SW480 (cell line): ENCODE data around the gene RAB11FIP4.
"Not testable (repeated sequence)": the region's sequence is repeated elsewhere in the genome, so short reads cannot be mapped to it uniquely, and the experiment has no call there.

Experiments
- DNase-seq: peaks from one replicate; pipeline ENCODE4 v3.0.0-alpha.2; 2016; ENCODE audit warnings: low spot score

Gene RAB11FIP4, protein sequence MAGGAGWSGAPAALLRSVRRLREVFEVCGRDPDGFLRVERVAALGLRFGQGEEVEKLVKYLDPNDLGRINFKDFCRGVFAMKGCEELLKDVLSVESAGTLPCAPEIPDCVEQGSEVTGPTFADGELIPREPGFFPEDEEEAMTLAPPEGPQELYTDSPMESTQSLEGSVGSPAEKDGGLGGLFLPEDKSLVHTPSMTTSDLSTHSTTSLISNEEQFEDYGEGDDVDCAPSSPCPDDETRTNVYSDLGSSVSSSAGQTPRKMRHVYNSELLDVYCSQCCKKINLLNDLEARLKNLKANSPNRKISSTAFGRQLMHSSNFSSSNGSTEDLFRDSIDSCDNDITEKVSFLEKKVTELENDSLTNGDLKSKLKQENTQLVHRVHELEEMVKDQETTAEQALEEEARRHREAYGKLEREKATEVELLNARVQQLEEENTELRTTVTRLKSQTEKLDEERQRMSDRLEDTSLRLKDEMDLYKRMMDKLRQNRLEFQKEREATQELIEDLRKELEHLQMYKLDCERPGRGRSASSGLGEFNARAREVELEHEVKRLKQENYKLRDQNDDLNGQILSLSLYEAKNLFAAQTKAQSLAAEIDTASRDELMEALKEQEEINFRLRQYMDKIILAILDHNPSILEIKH

DNA sequence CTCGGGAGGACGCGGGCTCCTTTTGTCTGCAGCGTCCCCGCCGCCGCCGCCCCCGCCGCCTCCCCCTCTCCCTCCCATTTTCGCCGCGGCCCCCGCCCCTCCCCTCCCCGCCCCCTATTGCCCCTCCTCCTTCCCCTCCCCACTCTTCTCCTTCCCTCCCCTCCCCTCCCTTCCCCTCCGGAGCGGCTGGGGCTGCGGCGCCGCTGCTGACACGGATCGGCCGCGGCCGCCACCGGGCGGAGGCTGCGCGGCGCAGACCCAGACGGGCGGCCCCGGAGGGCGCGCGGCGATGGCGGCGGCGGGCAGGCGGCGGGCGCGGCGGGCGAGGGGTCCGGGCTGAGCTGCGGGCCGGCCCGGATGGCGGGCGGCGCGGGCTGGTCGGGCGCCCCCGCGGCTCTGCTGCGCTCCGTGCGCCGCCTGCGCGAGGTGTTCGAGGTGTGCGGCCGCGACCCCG, at the start of gene RAB11FIP4:
Gene RAB11FIP4 (plus strand): TSS at position 180 of the 454 bp plus-strand sequence. CDS start 178 bp downstream, at position 358.
- DNase-seq = no peak

DNA sequence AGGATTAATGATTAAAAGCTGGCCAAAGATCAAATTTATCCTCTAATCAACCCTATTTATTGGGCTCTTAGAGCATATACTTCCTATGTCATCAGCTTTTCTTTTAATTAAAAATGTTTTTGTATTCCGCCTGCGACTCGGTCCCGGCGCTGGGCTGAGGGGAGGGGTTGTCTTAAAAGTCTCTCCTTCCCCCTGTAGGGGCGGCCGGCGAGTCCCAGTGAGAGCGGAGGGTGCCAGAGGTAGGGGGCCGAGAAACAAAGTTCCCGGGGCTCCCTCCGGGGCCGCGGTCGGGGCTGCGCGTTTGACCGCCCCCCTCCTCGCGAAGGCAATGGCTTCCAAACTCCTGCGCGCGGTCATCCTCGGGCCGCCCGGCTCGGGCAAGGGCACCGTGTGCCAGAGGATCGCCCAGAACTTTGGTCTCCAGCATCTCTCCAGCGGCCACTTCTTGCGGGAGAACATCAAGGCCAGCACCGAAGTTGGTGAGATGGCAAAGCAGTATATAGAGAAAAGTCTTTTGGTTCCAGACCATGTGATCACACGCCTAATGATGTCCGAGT, 46.2 kb upstream of the RAB11FIP4 start:
- DNase-seq = not testable (repeated sequence)

DNA sequence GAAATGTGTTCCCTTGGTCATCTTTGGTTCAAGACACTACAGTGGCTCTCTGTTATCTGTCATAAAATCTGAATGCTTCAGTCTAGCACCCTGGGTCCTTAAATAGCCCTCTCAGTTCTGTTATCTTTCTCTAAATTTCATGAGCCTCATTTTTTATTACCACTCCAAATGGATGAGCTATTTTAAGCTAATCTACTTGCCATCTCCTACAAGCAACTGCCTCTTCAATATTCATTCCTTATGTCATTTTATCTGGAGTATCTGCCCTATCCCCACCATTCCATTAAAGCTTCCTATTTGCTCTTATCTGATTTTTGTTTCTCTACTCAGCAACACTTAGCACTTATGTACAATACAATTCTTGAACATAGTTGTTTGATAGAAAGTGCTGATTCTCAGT, 42.0 kb upstream of the RAB11FIP4 start:
- no peak for DNase-seq

DNA sequence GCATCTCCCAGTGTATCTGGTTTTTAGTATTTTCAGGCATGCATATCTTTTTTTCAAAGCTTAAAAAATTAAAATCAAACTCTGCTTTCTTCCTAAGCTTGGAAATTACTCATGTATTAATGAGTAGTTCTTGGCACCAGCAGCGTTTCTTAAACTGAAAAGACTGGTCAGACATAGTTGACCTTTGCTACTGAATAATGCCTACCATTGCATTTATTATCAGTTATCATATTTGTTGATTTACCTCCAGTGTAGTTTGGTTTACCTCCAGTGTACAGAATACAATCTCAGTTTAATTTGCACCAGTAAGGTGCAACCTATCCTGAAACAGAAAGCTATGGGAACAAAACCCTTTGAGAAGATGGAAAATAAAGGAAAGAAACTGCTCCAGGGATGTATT, 35.5 kb upstream of the RAB11FIP4 start:
- no peak for DNase-seq

DNA sequence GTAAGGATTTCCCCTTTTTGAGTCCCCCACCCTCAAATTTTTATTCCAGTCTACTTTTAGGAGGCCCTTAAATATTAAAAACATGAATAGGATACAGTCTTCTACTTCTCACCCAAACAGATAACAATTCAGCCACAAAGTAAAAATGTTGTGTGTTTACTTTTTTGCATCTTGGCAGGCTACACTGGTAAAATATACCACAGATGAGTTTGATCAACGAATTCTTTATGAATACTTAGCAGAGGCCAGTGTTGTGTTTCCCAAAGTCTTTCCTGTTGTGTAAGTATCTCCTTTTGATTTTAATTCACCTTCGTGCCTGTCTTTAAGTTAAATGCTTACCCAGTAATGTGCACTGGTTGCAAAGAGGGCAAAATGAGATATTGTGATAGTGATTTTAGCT, 34.4 kb upstream of the RAB11FIP4 start:
- DNase-seq = no peak

DNA sequence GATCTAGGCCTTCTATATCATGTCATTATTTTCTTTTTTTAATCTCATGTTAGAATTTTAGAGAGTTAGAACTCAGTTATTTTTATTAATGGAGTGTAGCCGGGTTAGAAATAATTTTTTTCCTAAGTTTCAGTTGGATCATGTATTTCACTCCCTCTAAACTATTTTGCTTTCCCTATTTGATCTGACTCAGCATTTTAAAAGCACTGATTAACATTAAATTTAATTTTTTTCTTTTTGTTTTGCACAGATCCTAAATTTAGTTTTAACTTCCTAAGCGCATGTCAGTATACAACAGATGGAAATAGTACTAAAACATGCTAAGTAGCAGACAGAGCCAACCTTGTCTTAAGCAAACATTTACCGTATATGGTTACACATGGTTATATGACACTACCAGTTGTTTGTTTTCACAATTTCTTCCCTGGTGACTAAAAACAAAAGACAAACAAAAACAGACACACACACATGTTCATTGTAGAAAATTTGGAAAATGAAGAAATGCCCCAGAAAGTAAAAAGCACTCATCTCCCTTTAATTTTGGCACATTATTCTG, 33.6 kb upstream of the RAB11FIP4 start:
- no peak for DNase-seq

DNA sequence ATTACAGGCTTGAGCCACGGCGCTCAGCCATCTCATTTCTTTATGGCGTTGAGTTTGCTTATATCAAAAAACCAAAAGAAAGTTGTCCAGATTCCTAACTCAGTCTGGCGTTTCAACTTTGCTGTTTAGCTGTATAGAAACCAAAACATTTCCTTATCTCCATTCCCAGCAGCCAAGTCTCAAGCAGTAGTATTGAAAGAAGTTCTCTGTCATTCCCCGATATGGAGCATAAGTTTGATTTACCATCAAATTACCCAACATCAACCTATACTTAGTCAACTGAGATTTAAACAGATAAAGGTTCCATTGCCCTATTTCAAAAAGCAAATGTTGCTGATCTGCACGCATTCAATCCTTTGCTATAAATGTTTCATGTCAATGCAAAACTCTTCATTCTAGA, 27.5 kb upstream of the RAB11FIP4 start:
- DNase-seq = no peak

DNA sequence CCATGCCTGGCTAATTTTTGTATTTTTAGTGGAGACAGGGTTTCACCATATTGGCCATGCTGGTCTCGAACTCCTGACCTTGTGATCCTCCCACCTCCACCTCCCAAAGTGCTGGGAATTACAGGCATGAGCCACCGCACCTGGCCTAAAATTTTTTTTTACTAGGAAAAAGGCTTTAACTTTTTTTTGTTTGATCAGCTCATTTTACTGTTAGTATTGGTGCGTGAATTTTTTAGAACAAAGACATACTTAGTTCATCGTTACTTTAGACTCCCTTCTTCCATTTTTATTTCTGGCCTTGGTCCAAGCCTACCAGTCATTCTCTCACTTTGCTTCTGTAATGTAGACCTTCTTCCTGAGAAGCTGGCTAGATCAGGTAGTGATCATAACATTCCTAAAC, 25.4 kb upstream of the RAB11FIP4 start:
- no peak for DNase-seq

DNA sequence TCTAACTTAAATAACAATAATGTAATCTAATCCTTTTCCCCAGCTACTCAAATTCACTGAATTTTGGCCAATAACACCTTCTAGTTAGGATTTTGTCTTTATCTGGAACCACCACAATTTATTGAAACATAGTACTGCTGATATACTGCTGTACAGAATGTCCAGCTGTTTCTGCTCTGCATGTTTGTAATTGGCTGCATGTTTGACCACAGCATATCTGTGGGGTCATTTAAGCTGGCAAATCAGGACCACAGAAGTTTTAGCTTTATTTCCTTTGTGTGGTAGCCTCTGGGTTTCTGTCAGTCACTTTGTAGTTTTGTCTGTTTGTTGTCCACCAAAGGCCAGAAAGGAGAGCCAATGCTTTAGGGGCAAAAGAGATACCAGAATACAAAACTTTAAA, 22.2 kb upstream of the RAB11FIP4 start:
- DNase-seq = no peak

DNA sequence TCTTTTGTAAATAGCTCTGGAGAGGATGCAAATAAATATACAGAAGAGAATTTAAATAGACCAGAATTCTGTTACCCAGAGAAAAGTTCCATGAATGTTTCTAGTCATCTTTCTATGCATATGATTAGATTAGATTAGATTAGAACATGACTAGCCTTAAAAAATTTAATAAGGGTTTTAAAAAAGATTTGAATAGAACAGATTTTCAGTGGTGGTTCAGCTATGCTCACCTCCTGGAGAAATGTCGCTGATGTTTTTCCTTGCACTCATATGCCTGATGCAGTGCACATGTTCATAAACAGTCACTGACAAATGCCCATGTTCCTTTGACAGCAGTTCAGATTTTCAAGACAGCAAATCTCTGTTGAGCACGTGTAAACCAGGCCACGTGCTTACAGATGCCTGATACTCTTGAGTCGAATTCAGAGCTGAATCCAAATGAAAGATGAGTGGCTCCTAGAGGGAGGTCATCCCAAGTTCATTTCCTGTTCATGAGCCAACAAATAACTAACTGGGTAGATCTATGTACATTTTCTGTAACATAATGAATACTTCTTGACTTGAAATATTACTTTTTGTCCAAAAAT, 19.9 kb upstream of the RAB11FIP4 start:
- no peak for DNase-seq

DNA sequence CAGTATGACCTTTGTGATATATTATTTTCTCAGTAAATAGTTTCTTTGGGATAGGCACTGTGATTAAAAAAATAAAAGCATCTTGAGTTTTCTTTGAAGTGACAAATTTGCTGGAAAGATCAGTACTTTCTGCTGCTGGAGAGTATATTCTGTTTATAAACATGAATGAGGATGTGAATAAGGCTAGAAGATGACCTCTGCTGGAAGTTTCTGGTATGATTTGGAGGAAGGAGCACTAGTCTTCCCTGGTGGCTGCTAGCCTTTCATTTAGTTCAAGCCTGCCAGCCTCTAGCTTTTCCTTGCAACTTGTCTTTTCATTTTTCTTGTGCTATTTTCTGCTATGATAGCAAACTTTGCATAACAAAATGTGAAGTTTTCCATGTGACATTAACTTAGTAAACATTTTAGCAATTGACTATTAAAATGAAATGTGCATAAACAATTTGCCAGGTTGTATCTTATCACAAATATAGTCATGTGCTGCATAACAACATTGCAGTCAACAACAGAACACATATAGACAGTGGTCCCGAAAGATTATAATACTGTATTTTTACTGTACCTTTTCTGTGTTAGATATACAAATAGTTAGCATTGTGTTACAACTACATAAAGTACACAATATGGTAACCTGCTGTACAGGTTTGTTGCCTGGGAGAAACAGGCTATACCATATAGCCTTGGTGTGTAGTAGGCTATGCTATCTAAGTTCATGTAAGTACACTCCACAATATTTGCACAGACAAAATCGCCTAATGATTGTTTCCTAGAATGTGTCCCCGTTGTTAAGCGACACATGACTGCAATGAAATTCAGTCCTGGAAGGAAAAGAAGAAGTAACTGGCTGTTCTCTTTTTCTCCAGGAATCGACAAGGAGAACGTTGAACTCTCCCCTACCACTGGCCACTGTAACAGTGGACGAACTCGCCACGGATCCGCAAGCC, 18.1 kb upstream of the RAB11FIP4 start:
- peak; percentile 56 for DNase-seq

DNA sequence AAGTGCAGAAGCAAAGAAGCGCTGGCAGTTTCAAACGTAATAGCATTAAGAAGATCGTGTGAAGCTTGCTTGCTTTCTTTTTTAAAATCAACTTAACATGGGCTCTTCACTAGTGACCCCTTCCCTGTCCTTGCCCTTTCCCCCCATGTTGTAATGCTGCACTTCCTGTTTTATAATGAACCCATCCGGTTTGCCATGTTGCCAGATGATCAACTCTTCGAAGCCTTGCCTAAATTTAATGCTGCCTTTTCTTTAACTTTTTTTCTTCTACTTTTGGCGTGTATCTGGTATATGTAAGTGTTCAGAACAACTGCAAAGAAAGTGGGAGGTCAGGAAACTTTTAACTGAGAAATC, 17.4 kb upstream of the RAB11FIP4 start:
- no peak for DNase-seq

DNA sequence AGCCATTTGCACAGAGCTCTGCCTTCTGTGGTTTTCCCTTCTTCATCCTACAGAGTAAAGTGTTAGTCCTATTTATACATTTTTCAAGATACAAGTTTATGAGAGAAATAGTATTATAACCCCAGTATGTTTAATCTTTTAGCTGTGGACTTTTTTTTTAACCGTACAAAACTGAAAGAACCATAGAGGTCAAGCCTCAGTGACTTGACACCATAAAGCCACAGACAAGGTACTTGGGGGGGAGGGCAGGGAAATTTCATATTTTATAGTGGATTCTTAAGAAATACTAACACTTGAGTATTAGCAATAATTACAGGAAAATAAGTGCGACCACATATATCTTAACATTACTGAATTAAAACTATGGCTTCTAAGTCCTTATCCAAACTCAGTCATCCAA, 17.0 kb upstream of the RAB11FIP4 start:
- DNase-seq = no peak

DNA sequence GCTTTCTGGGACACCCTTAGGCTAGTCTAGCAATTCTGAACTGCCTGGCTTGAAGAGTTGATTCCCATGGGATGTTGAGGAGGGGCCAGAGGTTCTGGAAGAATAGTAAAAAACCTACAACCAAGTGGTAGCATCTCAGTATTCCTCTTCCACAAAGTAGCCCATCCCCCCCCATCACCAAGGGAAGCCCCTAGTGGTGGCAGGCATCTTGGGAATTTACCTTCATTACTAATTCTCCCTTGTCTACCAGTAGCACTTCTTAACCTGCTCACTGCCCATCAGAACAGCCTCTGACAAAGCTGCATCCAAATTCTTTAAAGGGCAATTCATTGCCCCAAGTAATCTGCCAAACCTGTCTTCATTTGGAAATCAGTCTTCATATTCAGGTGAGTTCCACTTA, 12.8 kb upstream of the RAB11FIP4 start:
- DNase-seq = no peak

DNA sequence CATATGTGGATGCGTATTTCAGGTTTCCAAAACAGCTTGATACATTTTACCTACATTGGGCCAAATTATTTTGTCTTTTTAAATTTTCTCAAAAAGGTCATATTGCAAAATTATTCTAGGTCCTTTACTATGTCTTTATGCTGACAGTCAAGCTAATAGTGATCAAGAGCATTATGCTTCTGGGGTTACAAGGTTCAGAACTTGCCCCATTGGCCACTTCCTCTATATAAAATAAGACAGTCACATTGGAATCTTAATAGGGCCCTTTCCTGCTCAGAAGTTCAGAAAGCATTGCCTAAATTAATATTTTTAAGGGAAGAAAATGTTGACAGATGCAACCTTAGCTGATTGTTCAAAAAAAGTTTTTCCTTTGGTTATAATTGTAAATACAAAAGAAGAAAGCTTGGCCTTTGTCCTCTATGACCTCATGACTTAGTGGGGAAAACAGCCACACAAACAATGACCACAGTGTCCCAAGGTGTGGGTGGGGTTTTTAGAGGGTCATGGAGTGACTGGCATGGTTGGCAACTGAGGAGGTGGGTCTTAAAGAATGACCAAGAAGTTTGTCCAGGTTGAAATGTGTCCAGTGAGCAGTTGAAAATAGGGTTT, 11.8 kb upstream of the RAB11FIP4 start:
- no peak for DNase-seq

DNA sequence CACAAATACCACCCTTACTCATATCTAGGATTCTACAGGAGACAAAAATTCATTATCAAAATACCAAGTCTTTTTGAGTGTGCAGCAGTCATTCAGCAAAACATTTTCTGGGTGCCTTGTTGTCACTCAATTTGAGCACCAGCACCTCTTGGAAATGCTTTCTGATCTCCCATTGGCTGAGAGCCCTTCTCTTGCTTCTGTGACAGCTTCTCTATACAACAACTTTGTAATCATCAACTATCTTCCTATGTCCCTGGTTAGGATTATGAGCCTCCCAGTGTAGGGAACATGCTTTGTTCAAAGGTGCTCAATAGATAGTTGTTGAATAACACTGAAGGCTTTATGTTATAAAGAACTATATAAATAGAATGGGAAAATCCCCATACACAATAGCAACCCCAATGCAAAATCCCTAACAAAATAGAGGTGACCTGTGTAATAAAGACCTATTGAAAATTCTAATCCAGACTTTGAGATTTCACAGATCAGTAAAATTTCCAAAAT, 10.3 kb upstream of the RAB11FIP4 start:
- DNase-seq = no peak

DNA sequence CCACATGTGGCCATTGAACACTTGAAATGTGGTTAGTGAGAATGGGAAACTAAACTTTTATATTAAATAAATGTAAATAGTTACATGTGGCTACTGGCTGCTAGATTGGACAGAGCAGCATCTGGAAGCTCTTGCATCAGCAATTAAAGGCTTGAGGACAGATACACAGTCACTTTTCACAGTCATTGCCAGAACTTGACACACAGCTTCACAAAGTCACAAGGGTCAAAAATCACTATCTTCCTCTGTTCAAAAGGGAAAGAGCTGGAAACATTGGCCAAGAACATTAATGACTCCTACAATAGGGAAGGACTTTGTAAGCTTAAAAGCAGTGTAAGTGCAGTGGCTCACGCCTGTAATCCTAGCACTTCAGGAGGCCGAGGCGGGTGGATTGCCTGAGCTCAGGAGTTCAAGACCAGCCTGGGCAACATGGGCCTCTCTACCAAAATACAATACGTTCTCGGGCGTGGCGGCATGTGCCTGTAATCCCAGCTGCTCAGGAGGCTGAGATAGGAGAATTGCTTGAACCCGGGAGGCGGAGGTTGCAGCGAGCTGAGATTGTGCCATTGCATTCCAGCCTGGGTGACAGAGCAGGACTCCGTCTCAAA, 8.7 kb upstream of the RAB11FIP4 start:
- DNase-seq = not testable (repeated sequence)

DNA sequence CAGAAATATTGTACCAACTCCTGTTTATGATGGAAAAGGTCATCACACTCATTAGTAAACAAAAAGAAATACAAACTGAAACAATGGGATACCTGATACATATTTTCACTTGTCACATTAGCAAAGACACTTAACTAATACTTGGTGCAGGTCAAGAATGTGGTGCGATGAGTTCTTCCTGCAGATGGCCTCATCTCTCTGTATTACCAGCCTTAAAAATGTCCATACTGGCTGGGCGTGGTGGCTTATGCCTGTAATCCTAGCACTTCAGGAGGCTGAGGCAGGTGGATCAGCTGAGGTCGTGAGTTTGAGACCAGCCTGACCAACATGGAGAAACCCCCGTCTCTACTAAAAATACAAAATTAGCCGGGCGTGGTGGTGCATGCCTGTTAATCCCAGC, 8.0 kb upstream of the RAB11FIP4 start:
- not testable (repeated sequence) for DNase-seq

DNA sequence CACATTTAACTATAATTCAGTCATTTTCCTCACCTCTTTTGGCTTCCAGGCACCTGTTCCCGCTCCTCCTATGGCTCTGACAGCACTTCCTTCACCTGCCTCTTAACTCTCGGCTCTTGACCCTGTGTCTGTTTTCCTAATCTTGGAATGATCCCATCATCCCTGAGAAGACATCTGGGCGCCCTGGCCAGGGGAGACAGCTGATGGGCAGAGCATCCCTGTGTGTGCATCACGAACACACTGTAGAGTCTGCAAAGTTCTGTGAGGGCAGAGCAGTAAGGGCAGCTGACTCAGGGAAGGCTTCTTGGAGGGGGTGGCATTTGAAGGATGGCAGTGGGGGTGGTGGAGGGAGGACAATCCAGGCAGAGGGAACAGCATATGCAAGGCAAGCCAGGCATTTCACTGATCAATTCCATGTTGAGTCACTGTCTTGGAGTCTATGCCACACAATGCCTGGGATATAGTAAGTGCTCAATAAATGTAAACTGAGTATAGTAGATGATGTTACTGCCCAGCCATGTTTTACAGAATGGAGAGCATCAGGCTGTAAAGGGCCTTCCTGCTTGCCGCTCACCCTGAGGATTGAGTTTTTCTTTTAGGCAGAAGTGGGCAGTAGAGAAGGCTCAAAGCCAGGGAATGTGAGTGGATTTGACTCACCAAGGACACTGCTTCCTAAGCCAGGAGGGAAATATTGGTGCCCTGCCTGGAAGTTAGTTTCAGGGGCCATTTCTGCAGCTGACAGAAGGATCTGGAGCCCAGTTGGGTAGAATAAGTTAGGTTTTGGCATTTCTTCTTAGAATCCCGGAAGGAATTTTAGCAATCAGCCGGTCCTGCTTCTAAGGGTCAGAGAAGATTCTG, 5.8 kb upstream of the RAB11FIP4 start:
- DNase-seq = no peak
